Measurements from ENCODE around the gene OSBP2. TPM values are rescaled to one million over a fixed set of nuclear protein-coding genes. Genes with fewer than 3 reads are reported as not detected.
A peak's percentile ranks its signal among the peaks of the same experiment; 100 is the strongest.

Gene OSBP2
- total and polyA plus RNA-seq, 4 donors = 1.1 to 12.3 (median 2.6) TPM

GRCh38 chr22:30648825-30649224 is 45.8 kb upstream of the OSBP2 start:
- 90 to 97% methylated on average over 3 of the region's 3 CpGs for WGBS, 2 donors

GRCh38 chr22:30649430-30650007 is 45.2 kb upstream of the OSBP2 start:
- no peak overlapping the region for H3K9ac ChIP-seq (ENCODE audit: insufficient read depth in 1 of 2, low read length in 2 of 2)
- TF ChIP-seq CTCF (IDR thresholded peaks at IDR 0.05; ENCODE audit: control extremely low read depth, extremely low read depth) = no peak
- H3K27ac ChIP-seq (ENCODE audit: low read depth in 1 of 2, low read length in 1 of 2) = no peak overlapping the region
- ATAC-seq (ENCODE audit: insufficient read depth, low FRiP score) (peak; percentile 83), DNase-seq (no peak)
- no peak overlapping the region for H3K4me3 ChIP-seq
- no peaks in the 10 kb centered on the region for H3K27me3 ChIP-seq (ENCODE audit: control insufficient read depth in 3 of 3, insufficient read depth in 3 of 3, low read length in 2 of 3)
- 31 to 52% methylated on average over 4 to 7 of the region's 7 CpGs for WGBS, 2 donors
- peaks cover 0 to 3% (median 0%) of the 10 kb centered on the region in 4 donors for H3K36me3 ChIP-seq (ENCODE audit: control insufficient read depth in 4 of 4, insufficient read depth in 4 of 4, low read length in 4 of 4)
- H3K4me1 ChIP-seq (ENCODE audit: control insufficient read depth in 5 of 5, insufficient read depth in 5 of 5, low read length in 5 of 5) = peaks cover 0 to 5% (median 3%) of the 10 kb centered on the region in 5 donors
- no peaks in the 10 kb centered on the region for H3K9me3 ChIP-seq (ENCODE audit: control insufficient read depth in 4 of 4, insufficient read depth in 3 of 4, low read length in 3 of 4)

More at GRCh38 chr22:30648825-30649224, 45.8 kb upstream of the OSBP2 start:
- no peak overlapping the region for H3K27ac ChIP-seq (ENCODE audit: low read depth in 1 of 2, low read length in 1 of 2)
- ATAC-seq (ENCODE audit: insufficient read depth, low FRiP score) (no peak), DNase-seq (no peak)
- H3K4me1 ChIP-seq (ENCODE audit: control insufficient read depth in 5 of 5, insufficient read depth in 5 of 5, low read length in 5 of 5) = peaks cover 0 to 5% (median 3%) of the 10 kb centered on the region in 5 donors
- H3K36me3 ChIP-seq (ENCODE audit: control insufficient read depth in 4 of 4, insufficient read depth in 4 of 4, low read length in 4 of 4) = no peaks in the 10 kb centered on the region
- TF ChIP-seq CTCF (IDR thresholded peaks at IDR 0.05; ENCODE audit: control extremely low read depth, extremely low read depth) = no peak
- H3K27me3 ChIP-seq (ENCODE audit: control insufficient read depth in 3 of 3, insufficient read depth in 3 of 3, low read length in 2 of 3) = no peaks in the 10 kb centered on the region
- no peak overlapping the region for H3K9ac ChIP-seq (ENCODE audit: insufficient read depth in 1 of 2, low read length in 2 of 2)
- H3K9me3 ChIP-seq (ENCODE audit: control insufficient read depth in 4 of 4, insufficient read depth in 3 of 4, low read length in 3 of 4) = no peaks in the 10 kb centered on the region
- H3K4me3 ChIP-seq = no peak overlapping the region

GRCh38 chr22:30650508-30651116 is 44.1 kb upstream of the OSBP2 start:
- H3K4me3 ChIP-seq = no peak overlapping the region
- peak in 2 of 3 donors; percentile 40 to 59 for DNase-seq
- peaks cover 0 to 8% (median 0%) of the 10 kb centered on the region in 4 donors for H3K36me3 ChIP-seq (ENCODE audit: control insufficient read depth in 4 of 4, insufficient read depth in 4 of 4, low read length in 4 of 4)
- WGBS, 2 donors = 42 to 69% methylated on average over 5 of the region's 5 CpGs
- H3K9me3 ChIP-seq (ENCODE audit: control insufficient read depth in 4 of 4, insufficient read depth in 3 of 4, low read length in 3 of 4) = no peaks in the 10 kb centered on the region
- no peak overlapping the region for H3K9ac ChIP-seq (ENCODE audit: insufficient read depth in 1 of 2, low read length in 2 of 2)
- no peak for ATAC-seq (ENCODE audit: insufficient read depth, low FRiP score)
- H3K27ac ChIP-seq (ENCODE audit: low read depth in 1 of 2, low read length in 1 of 2) = no peak overlapping the region
- no peaks in the 10 kb centered on the region for H3K27me3 ChIP-seq (ENCODE audit: control insufficient read depth in 3 of 3, insufficient read depth in 3 of 3, low read length in 2 of 3)
- TF ChIP-seq CTCF (IDR thresholded peaks at IDR 0.05; ENCODE audit: control extremely low read depth, extremely low read depth) = no peak
- H3K4me1 ChIP-seq (ENCODE audit: control insufficient read depth in 5 of 5, insufficient read depth in 5 of 5, low read length in 5 of 5) = peaks cover 0 to 5% (median 3%) of the 10 kb centered on the region in 5 donors

Data from lung (tissue), 12 donors.